HepG2 (cell line): ENCODE results near the gene SLC16A6. TPM values are rescaled to one million over a fixed set of nuclear protein-coding genes. Genes with fewer than 3 reads are reported as not detected.
A peak's percentile ranks its signal among the peaks of the same experiment; 100 is the strongest.

Experiments used
- CTCF ChIP-seq: sonication (generic); formaldehyde crosslinking; IDR thresholded peaks from 2 replicates; pipeline ENCODE4 v1.5.0; 2020; ENCODE audit warnings: mild to moderate bottlenecking, missing genetic modification reagents, moderate library complexity
- ERF ChIP-seq: IDR thresholded peaks from 2 replicates; pipeline ENCODE4 v1.6.1; 2018; ENCODE audit warnings: missing biosample characterization, missing genetic modification reagents
- FOSL1 ChIP-seq: sonication (generic); formaldehyde crosslinking; IDR thresholded peaks from 2 replicates; pipeline ENCODE4 v1.9.0; 2021; ENCODE audit warnings: missing genetic modification reagents, borderline replicate concordance
- FOSL2 ChIP-seq: sonication (generic); formaldehyde crosslinking; IDR thresholded peaks from 2 replicates; pipeline ENCODE4 v1.4.0; 2020; ENCODE audit warnings: missing genetic modification reagents
- FOXA3 ChIP-seq: IDR thresholded peaks from 2 replicates; pipeline ENCODE4 v1.6.1; 2016; ENCODE audit warnings: missing genetic modification reagents, missing compliant biosample characterization
- HES4 ChIP-seq: sonication (generic); formaldehyde crosslinking; IDR thresholded peaks from 2 replicates; pipeline ENCODE4 v1.9.0; 2021; ENCODE audit warnings: mild to moderate bottlenecking, missing genetic modification reagents, borderline replicate concordance
- HMGXB3 ChIP-seq: sonication (generic); formaldehyde crosslinking; IDR thresholded peaks from 2 replicates; pipeline ENCODE4 v1.4.0; 2020; ENCODE audit warnings: missing genetic modification reagents, borderline replicate concordance
- MBNL3 ChIP-seq: fragments of 250-450 bp; sonication (Bioruptor Pico); conservative IDR thresholded peaks from 2 replicates; pipeline ENCODE4 v1.8.0; 2022; ENCODE audit warnings: mild to moderate bottlenecking, inconsistent platforms
- MNT ChIP-seq: fragments of 450-650 bp; IDR thresholded peaks from 2 replicates; pipeline ENCODE4 v1.6.1; 2016
- MYC ChIP-seq: sonication (generic); formaldehyde crosslinking; IDR thresholded peaks from 2 replicates; pipeline ENCODE4 v1.9.0; 2021; ENCODE audit warnings: missing genetic modification reagents, borderline replicate concordance
- NFE2L1 ChIP-seq: sonication (generic); formaldehyde crosslinking; IDR thresholded peaks from 2 replicates; pipeline ENCODE4 v1.4.0; 2020; ENCODE audit warnings: missing genetic modification reagents, mild to moderate bottlenecking, borderline replicate concordance
- RFX5 ChIP-seq: IDR thresholded peaks from 2 replicates; pipeline ENCODE4 v1.6.1; 2011; ENCODE audit warnings: low read depth, low read length, improper control_type of control experiment
- XBP1 ChIP-seq: sonication (generic); formaldehyde crosslinking; IDR thresholded peaks from 2 replicates; pipeline ENCODE4 v1.5.0; 2020; ENCODE audit warnings: missing genetic modification reagents
- ZFP62 ChIP-seq: sonication (generic); formaldehyde crosslinking; IDR thresholded peaks from 2 replicates; pipeline ENCODE4 v1.4.0; 2020; ENCODE audit warnings: missing genetic modification reagents
- ZNF230 ChIP-seq: sonication (generic); formaldehyde crosslinking; IDR thresholded peaks from 2 replicates; pipeline ENCODE4 v1.4.0; 2020; ENCODE audit warnings: mild to moderate bottlenecking, missing genetic modification reagents
- ZNF503 ChIP-seq: sonication (generic); formaldehyde crosslinking; IDR thresholded peaks from 2 replicates; pipeline ENCODE4 v1.4.0; 2020; ENCODE audit warnings: missing genetic modification reagents
- ZNF678 ChIP-seq: sonication (generic); formaldehyde crosslinking; IDR thresholded peaks from 2 replicates; pipeline ENCODE4 v1.4.0; 2020; ENCODE audit warnings: mild to moderate bottlenecking, missing genetic modification reagents
- ZNF766 ChIP-seq: sonication (generic); formaldehyde crosslinking; IDR thresholded peaks from 2 replicates; pipeline ENCODE4 v1.5.0; 2020; ENCODE audit warnings: missing genetic modification reagents, borderline replicate concordance
- ZNF775 ChIP-seq: sonication (generic); formaldehyde crosslinking; IDR thresholded peaks from 2 replicates; pipeline ENCODE4 v1.4.0; 2020; ENCODE audit warnings: missing genetic modification reagents, mild to moderate bottlenecking, moderate library complexity, borderline replicate concordance
- ZNF790 ChIP-seq: sonication (generic); formaldehyde crosslinking; IDR thresholded peaks from 2 replicates; pipeline ENCODE4 v1.8.0; 2022; ENCODE audit warnings: missing genetic modification reagents, mild to moderate bottlenecking, borderline replicate concordance
- polyA plus RNA-seq, 8 experiments: library from polyadenylated mRNA; depleted of rRNA in 3 of 8; stranded (reverse) in 7 of 8; unstranded in 1 of 8; fragments of >200 nt; fragmentation: Illumina TruSeq in 4 of 8; extraction: Trizol in 4 of 8; gene quantifications; 2 replicates each; pipeline versions ENCODE4 v1.2.1 to v1.2.3, GENCODE V29; 2011 to 2016; ENCODE audit warnings: low read depth in 4 of 8, missing spikeins in 1 of 8, mixed read lengths in 1 of 8; ENCODE audit not compliant: insufficient read depth in 1 of 8
- total RNA-seq, 5 experiments: library from RNA; depleted of rRNA; stranded (reverse); fragments of >200 nt; fragmentation: Illumina TruSeq; extraction: Trizol; gene quantifications; 2 replicates each; pipeline ENCODE4 v1.2.3, GENCODE V29; 2016; ENCODE audit warnings: low read depth in 1 of 5

The SLC16A6 gene
- total and polyA plus RNA-seq, 2 of the 13 experiments (the other 11 are each of a cell fraction or from before 2014, with no cell fraction given), result 1.1 to 44.7 TPM

- TF ChIP-seq CTCF (CRISPR knock-in tag) (no peak), FOSL2 (CRISPR knock-in tag) (peak; percentile 95), HES4 (CRISPR knock-in tag) (no peak), ZNF503 (CRISPR knock-in tag) (no peak), HMGXB3 (peak; percentile 68; the same call in 1 of the 2 replicates), ZNF678 (CRISPR knock-in tag) (no peak), ERF (CRISPR knock-in tag) (peak; percentile 52), ZNF766 (CRISPR knock-in tag) (0 out of 2 replicates have a peak, but pooled peaks have one; percentile 86), RFX5 (0 out of 2 replicates have a peak, but pooled peaks have one; percentile 39), ZNF775 (CRISPR knock-in tag) (no peak), MNT (no peak), XBP1 (CRISPR knock-in tag) (no peak), ZNF790 (CRISPR knock-in tag) (no peak), MYC (CRISPR knock-in tag) (no peak), ZFP62 (CRISPR knock-in tag) (no peak), MBNL3 (CRISPR knock-in tag) (no peak), NFE2L1 (CRISPR knock-in tag) (no peak), ZNF230 (no peak), FOXA3 (CRISPR knock-in tag) (peak; percentile 91), FOSL1 (CRISPR knock-in tag) (peak; percentile 63; the same call in 1 of the 2 replicates)
Measured at GRCh38 chr17:68318103-68318991, 27.4 kb upstream of the SLC16A6 start (continued).
